ENCODE measurements around the gene RET.

GRCh38 chr10:43043773-43044447 is 33.0 kb upstream of the RET start:
- no peak for TF ChIP-seq CTCF (IDR thresholded peaks at IDR 0.05)
- TF ChIP-seq EP300 (IDR thresholded peaks at IDR 0.05), result no peak
- no peak for TF ChIP-seq POLR2A (IDR thresholded peaks at IDR 0.05)
